Measurements from ENCODE around the gene CITED1.

- TF ChIP-seq CTCF (IDR thresholded peaks at IDR 0.05) (no peak), POLR2A (IDR thresholded peaks at IDR 0.05) (no peak)
These were observed 47.1 kb upstream of the CITED1 start for GRCh38 chrX:72352786-72353185.
